MM.1S (cell line): Measurements from ENCODE around the gene LRRC66.

Experiments used
- DNase-seq: peaks from one replicate; pipeline ENCODE4 v3.0.0-alpha.2; 2015
- H2AFZ ChIP-seq: fragments of 300-600 bp; sonication (generic); 2 replicates; pipeline ENCODE4 v1.6.0; 2016; ENCODE audit warnings: antibody characterized with exemption, low read length
- H3F3A ChIP-seq: fragments of 300-600 bp; sonication (generic); 2 replicates; pipeline ENCODE4 v1.6.1; 2016; ENCODE audit warnings: mild to moderate bottlenecking, antibody characterized with exemption, low read length, moderate library complexity, mixed read lengths; ENCODE audit not compliant: insufficient read depth
- H3K27ac ChIP-seq: fragments of 300-600 bp; sonication (generic); 2 replicates; pipeline ENCODE4 v1.5.1; 2016; ENCODE audit warnings: mild to moderate bottlenecking, low read length
- H3K27me3 ChIP-seq: fragments of 300-600 bp; sonication (generic); replicated peaks from 2 replicates; pipeline ENCODE4 v1.6.0; 2016; ENCODE audit warnings: low read length; ENCODE audit not compliant: insufficient read depth
- H3K36me3 ChIP-seq: fragments of 300-600 bp; sonication (generic); replicated peaks from 2 replicates; pipeline ENCODE4 v1.6.1; 2016; ENCODE audit warnings: mild to moderate bottlenecking, low read length, mixed read lengths; ENCODE audit not compliant: insufficient read depth
- H3K4me1 ChIP-seq: fragments of 300-600 bp; sonication (generic); 2 replicates; pipeline ENCODE4 v1.6.1; 2016; ENCODE audit warnings: low read length, mixed read lengths
- H3K4me2 ChIP-seq: fragments of 300-600 bp; sonication (generic); 2 replicates; pipeline ENCODE4 v1.6.0; 2016; ENCODE audit warnings: low read depth, low read length
- H3K4me3 ChIP-seq: fragments of 300-600 bp; sonication (generic); 2 replicates; pipeline ENCODE4 v1.5.1; 2016; ENCODE audit warnings: low read length, mixed read lengths
- H3K79me2 ChIP-seq: fragments of 300-600 bp; sonication (generic); 2 replicates; pipeline ENCODE4 v1.6.1; 2016; ENCODE audit warnings: mixed run types, low read length, mixed read lengths
- H3K9ac ChIP-seq: fragments of 300-600 bp; sonication (generic); 2 replicates; pipeline ENCODE4 v1.6.1; 2016; ENCODE audit warnings: low read length, mixed read lengths
- H3K9me2 ChIP-seq: fragments of 300-600 bp; sonication (generic); replicated peaks from 2 replicates; pipeline ENCODE4 v1.6.1; 2016; ENCODE audit warnings: mild to moderate bottlenecking, low read length, mixed read lengths; ENCODE audit not compliant: insufficient read depth
- H3K9me3 ChIP-seq: fragments of 300-600 bp; sonication (generic); replicated peaks from 2 replicates; pipeline ENCODE4 v1.6.1; 2016; ENCODE audit warnings: mild to moderate bottlenecking, low read length, mixed read lengths; ENCODE audit not compliant: insufficient read depth
- H4K20me1 ChIP-seq: fragments of 300-600 bp; sonication (generic); 2 replicates; pipeline ENCODE4 v1.6.1; 2016; ENCODE audit warnings: mild to moderate bottlenecking, low read length, moderate library complexity, mixed read lengths; ENCODE audit not compliant: insufficient read depth
- EZH2 ChIP-seq: fragments of 300-600 bp; sonication (generic); optimal IDR thresholded peaks from 2 replicates; pipeline ENCODE3; 2017; ENCODE audit warnings: low read depth, mild to moderate bottlenecking, antibody characterized with exemption, low read length, mixed read lengths
- EZH2phosphoT487 ChIP-seq: fragments of 300-600 bp; sonication (generic); IDR thresholded peaks from 2 replicates; pipeline ENCODE4 v1.6.1; 2018; ENCODE audit warnings: antibody characterized with exemption, low read length
- TF ChIP-seq, protein P1 (sequence below): fragments of 300-600 bp; sonication (generic); IDR thresholded peaks from 2 replicates; pipeline ENCODE4 v1.5.1; 2016; ENCODE audit warnings: antibody characterized with exemption, low read length, mixed read lengths

LRRC66 gene

DNA sequence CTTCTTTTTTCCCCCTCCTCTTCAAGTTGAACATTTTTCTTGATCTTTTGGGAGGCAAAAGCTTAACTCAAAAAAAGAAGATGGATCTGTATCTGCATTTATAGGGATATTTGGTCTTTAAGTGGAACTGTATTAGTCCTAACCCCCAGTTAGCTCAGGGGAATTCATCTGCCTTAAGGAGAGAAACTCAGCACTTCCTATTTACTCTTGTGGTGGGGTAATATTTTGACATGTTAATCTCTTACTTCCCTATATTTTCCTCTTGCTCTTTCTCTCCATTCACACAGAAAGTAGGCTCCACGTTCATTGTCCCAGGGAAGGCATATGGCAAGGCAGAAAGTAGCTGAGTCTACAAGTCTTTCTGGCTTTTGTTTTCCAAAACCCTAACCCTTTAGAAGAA, 5.3 kb downstream of the LRRC66 start:
- Histone ChIP-seq H3K4me2 (no peak overlapping the region), H3K79me2 (no peaks in the 10 kb centered on the region), H3K36me3 (no peaks in the 10 kb centered on the region), H3K4me1 (no peaks in the 10 kb centered on the region), H2AFZ (no peak overlapping the region), H3K27ac (no peak overlapping the region), H3K9me2 (no peaks in the 10 kb centered on the region), H3K4me3 (no peak overlapping the region), H4K20me1 (no peaks in the 10 kb centered on the region), H3K9me3 (no peaks in the 10 kb centered on the region), H3K9ac (no peak overlapping the region), H3F3A (no peaks in the 10 kb centered on the region), H3K27me3 (no peaks in the 10 kb centered on the region)
- TF ChIP-seq, protein P1, sequence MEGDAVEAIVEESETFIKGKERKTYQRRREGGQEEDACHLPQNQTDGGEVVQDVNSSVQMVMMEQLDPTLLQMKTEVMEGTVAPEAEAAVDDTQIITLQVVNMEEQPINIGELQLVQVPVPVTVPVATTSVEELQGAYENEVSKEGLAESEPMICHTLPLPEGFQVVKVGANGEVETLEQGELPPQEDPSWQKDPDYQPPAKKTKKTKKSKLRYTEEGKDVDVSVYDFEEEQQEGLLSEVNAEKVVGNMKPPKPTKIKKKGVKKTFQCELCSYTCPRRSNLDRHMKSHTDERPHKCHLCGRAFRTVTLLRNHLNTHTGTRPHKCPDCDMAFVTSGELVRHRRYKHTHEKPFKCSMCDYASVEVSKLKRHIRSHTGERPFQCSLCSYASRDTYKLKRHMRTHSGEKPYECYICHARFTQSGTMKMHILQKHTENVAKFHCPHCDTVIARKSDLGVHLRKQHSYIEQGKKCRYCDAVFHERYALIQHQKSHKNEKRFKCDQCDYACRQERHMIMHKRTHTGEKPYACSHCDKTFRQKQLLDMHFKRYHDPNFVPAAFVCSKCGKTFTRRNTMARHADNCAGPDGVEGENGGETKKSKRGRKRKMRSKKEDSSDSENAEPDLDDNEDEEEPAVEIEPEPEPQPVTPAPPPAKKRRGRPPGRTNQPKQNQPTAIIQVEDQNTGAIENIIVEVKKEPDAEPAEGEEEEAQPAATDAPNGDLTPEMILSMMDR = no peak
- TF ChIP-seq EZH2phosphoT487 (no peak), EZH2 (no peak)
- no peak for DNase-seq

DNA sequence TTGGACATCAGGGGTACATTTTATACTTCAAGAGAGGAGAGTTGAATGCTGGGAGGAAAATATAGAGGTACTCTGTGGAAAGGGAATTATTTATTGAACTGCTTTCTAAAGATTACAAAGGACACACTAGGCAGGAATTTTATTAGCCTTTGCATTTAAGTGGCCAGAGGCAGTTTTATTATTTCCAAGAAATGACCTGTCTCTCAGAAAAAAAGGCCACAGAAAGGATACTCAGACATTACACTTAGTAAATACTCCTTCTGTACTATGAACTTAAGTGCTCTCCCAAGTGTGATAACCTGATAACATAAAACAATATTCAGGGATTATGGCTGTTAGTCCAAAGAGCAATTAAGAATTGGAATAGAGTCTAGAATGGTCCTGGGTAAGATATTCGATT, 7.5 kb downstream of the LRRC66 start:
- no peak overlapping the region for H3K9ac ChIP-seq
- no peaks in the 10 kb centered on the region for H3K9me2 ChIP-seq

DNA sequence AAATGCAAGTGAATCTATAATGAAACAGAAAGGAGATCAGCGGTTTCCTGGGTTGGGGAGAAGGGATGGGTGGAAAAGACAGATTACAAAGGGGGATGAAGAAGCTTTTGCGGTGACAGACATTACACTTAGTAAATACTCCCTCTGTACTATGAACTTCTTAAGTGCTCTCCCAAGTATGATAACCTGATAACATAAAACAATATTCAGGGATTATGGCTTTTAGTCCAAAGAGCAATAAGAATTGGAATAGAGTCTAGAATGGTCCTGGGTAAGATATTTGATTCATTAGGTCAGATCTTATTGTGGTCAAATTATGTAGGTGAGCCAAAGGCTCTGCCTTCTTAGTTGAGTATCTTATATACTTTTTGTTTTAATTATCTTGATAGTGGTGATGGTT, 9.2 kb downstream of the LRRC66 start:
- no peak overlapping the region for H3K4me2 ChIP-seq
- DNase-seq = no peak
- no peaks in the 10 kb centered on the region for H3K9me3 ChIP-seq
- no peaks in the 10 kb centered on the region for H3K79me2 ChIP-seq
- H3K9me2 ChIP-seq = no peaks in the 10 kb centered on the region
- no peak overlapping the region for H3K9ac ChIP-seq
- no peak overlapping the region for H3K4me3 ChIP-seq
- H3K4me1 ChIP-seq = no peaks in the 10 kb centered on the region
- TF ChIP-seq, protein P1 = no peak
- H3K36me3 ChIP-seq = no peaks in the 10 kb centered on the region
- no peaks in the 10 kb centered on the region for H3K27me3 ChIP-seq
- H3K27ac ChIP-seq = no peak overlapping the region
- H4K20me1 ChIP-seq = no peaks in the 10 kb centered on the region
- H2AFZ ChIP-seq = no peak overlapping the region
- no peaks in the 10 kb centered on the region for H3F3A ChIP-seq

More for the DNA sequence above, 7.5 kb downstream of the LRRC66 start:
- H3K79me2 ChIP-seq = no peaks in the 10 kb centered on the region
- no peaks in the 10 kb centered on the region for H3K4me1 ChIP-seq
- H3F3A ChIP-seq = no peaks in the 10 kb centered on the region
- no peaks in the 10 kb centered on the region for H3K36me3 ChIP-seq
- TF ChIP-seq, protein P1 = no peak
- TF ChIP-seq EZH2 (no peak), EZH2phosphoT487 (no peak)
- H2AFZ ChIP-seq = no peak overlapping the region
- H3K27ac ChIP-seq = no peak overlapping the region
- no peaks in the 10 kb centered on the region for H3K9me3 ChIP-seq
- DNase-seq = no peak
- no peaks in the 10 kb centered on the region for H3K27me3 ChIP-seq
- no peak overlapping the region for H3K4me3 ChIP-seq
- no peaks in the 10 kb centered on the region for H4K20me1 ChIP-seq
- no peak overlapping the region for H3K4me2 ChIP-seq

DNA sequence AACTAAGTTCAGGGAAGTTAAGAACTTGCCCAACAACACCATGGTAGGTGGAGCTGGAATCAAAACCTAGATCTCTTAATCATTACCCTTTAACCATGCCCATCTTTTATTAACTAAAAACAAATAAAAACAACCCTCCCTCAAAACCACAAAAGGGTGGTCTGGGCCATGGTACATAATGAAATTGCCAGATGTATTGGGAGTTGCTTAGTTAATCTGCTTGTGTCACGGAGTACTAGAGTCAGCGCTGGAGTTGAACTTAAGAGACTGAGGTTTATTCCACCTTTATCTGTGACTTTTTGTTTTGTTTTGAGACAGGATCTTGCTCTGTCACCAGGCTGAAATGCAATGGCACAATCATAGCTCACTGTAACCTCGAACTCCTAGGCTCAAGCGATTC, 13.3 kb downstream of the LRRC66 start:
- no peak for DNase-seq
- no peak overlapping the region for H3K9ac ChIP-seq
- TF ChIP-seq, protein P1 = no peak
- TF ChIP-seq EZH2 (no peak), EZH2phosphoT487 (no peak)
- no peak overlapping the region for H3K4me3 ChIP-seq
- H3K79me2 ChIP-seq = no peaks in the 10 kb centered on the region
- H3K9me3 ChIP-seq = no peaks in the 10 kb centered on the region
- no peaks in the 10 kb centered on the region for H3K27me3 ChIP-seq
- no peaks in the 10 kb centered on the region for H3K9me2 ChIP-seq
- no peaks in the 10 kb centered on the region for H3K36me3 ChIP-seq
- no peak overlapping the region for H3K4me2 ChIP-seq
- no peaks in the 10 kb centered on the region for H3K4me1 ChIP-seq
- H2AFZ ChIP-seq = no peak overlapping the region
- no peaks in the 10 kb centered on the region for H3F3A ChIP-seq
- no peak overlapping the region for H3K27ac ChIP-seq
- H4K20me1 ChIP-seq = no peaks in the 10 kb centered on the region
